Mesenteric fat pad (tissue), 1 donor: ENCODE measurements around the gene RBM23. TPM values are rescaled to one million over a fixed set of nuclear protein-coding genes. Genes with fewer than 3 reads are reported as not detected.
"Not testable (repeated sequence)": the region's sequence is repeated elsewhere in the genome, so short reads cannot be mapped to it uniquely, and the experiment has no call there.

Source experiments
- DNase-seq: peaks from one replicate; pipeline ENCODE4 v3.0.0-alpha.2; 2020; ENCODE audit warnings: low spot score
- total RNA-seq: library from RNA; stranded (reverse); fragmentation: NEBNext Ultra II Directional; extraction: Animal tissue kit (Norgen Biotek cat#: 25700); gene quantifications from one replicate; pipeline ENCODE4 v1.2.1, GENCODE V29; 2021
- donor health status: DM: yes; HTN: yes; CAD: no.

Gene RBM23
- total RNA-seq, 1 donor from 2014 or later = 53.8 TPM

GRCh38 chr14:22870811-22871223 is 48.1 kb downstream of the RBM23 start:
- DNase-seq = no peak

- DNase-seq = no peak
Measured at GRCh38 chr14:22866874-22867273, 52.1 kb downstream of the RBM23 start.

GRCh38 chr14:22865424-22866405 is 53.2 kb downstream of the RBM23 start:
- no peak for DNase-seq

GRCh38 chr14:22864979-22865378 is 54.0 kb downstream of the RBM23 start:
- no peak for DNase-seq

GRCh38 chr14:22861651-22862050 is 57.3 kb downstream of the RBM23 start:
- DNase-seq = no peak

GRCh38 chr14:22860377-22860776 is 58.6 kb downstream of the RBM23 start:
- DNase-seq = not testable (repeated sequence)

GRCh38 chr14:22856428-22856827 is 62.5 kb downstream of the RBM23 start:
- no peak for DNase-seq

GRCh38 chr14:22854963-22855724 is 63.8 kb downstream of the RBM23 start:
- DNase-seq = no peak

- not testable (repeated sequence) for DNase-seq
Measured at GRCh38 chr14:22854296-22854695, 64.7 kb downstream of the RBM23 start.

GRCh38 chr14:22852940-22853767 is 65.8 kb downstream of the RBM23 start:
- peak; percentile 96 for DNase-seq

GRCh38 chr14:22852599-22852939 is 66.4 kb downstream of the RBM23 start:
- DNase-seq = no peak

- not testable (repeated sequence) for DNase-seq
Measured at GRCh38 chr14:22852178-22852577, 66.8 kb downstream of the RBM23 start.

- no peak for DNase-seq
Measured at GRCh38 chr14:22850944-22851764, 67.8 kb downstream of the RBM23 start.

- no peak for DNase-seq
Measured at GRCh38 chr14:22849212-22849819, 69.6 kb downstream of the RBM23 start.

GRCh38 chr14:22848351-22849164 is 70.4 kb downstream of the RBM23 start:
- DNase-seq = no peak

GRCh38 chr14:22847661-22848341 is 71.1 kb downstream of the RBM23 start:
- DNase-seq = peak; percentile 83

- peak; percentile 86 for DNase-seq
Measured at GRCh38 chr14:22846811-22847307, 72.1 kb downstream of the RBM23 start.
